Activated CD4-positive, alpha-beta T cell treated with anti-CD3 and anti-CD28 coated beads, Interleukin-2, amount 50 U/mL, for 48 hours (primary cell): ENCODE measurements around the gene PRIM1.
"Not testable (repeated sequence)": the region's sequence is repeated elsewhere in the genome, so short reads cannot be mapped to it uniquely, and the experiment has no call there.

Experiments
- DNase-seq, 2 experiments: peaks; one replicate each; pipeline ENCODE4 v3.0.0-alpha.2; 2020

PRIM1 gene

GRCh38 chr12:56751712-56752598 lies at the start of gene PRIM1:
Gene PRIM1, minus strand, starts transcription at chr12:56752323. Its CDS starts 25 bp downstream, at chr12:56752298.
- DNase-seq, result peak; percentile 92 to 93

DNA sequence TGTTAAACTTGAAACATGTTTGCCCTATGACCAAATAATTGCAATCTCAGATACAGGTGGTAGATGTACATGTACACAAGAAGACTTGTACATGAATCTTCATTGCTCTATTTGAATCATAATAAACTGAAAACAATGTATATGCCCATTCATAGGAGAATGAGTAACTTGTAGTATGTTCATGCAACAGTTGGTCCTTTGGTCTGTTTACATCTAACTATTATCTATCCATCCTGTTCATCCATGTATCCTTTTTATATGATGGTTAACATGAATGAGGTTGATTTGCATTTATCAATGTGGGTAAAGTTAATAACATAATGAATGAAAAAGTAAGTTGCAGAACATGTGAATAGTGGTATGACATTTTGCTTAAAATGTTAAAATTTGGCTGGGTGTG lies 48.1 kb upstream of the PRIM1 start:
- DNase-seq, result no peak

- not testable (repeated sequence) for DNase-seq
Measured at GRCh38 chr12:56799345-56799744, 47.2 kb upstream of the PRIM1 start.

- DNase-seq, result not testable (repeated sequence)
Measured at GRCh38 chr12:56795791-56796190, 43.7 kb upstream of the PRIM1 start.

GRCh38 chr12:56795046-56795562 lies 43.0 kb upstream of the PRIM1 start:
- DNase-seq, result not testable (repeated sequence)

DNA sequence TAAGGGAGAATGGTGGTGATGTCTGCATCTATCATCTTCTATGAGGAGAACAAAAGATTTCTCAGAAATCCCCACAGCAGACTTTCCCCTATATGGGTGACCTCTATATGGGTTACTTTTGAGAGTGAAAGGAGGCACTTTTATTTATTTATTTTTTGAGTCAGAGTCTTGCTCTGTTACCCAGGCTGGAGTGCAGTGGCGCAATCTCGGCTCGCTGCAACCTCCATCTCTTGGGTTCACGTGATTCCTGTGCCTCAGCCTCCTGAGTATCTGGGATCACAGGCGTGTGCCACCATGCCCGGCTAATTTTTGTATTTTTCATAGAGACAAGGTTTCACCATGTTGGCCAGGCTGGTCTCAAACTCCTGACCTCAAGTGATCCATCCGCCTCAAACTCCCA lies 41.0 kb upstream of the PRIM1 start:
- DNase-seq, result not testable (repeated sequence)

- DNase-seq, result no peak
Measured at GRCh38 chr12:56792678-56793077, 40.6 kb upstream of the PRIM1 start.

GRCh38 chr12:56789429-56789828 lies 37.3 kb upstream of the PRIM1 start:
- not testable (repeated sequence) for DNase-seq

DNA sequence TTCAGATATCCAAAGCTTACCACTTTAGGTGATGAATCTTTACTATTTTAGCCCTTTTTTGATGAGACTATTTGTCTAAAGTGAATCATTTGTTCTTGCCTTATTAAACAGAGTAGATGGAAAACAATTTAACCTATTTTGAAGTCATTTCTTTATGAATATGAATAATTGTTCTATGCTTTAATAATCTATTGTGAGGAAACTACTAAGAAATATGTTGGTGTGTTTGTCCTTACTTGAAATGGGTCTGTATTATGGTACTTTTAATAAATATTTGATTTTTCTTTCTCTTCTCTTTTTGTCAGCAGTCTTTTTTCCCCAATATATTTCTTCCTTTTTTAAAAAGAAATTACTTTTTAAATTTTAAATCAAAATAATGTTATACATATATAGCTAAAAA lies 35.4 kb upstream of the PRIM1 start:
- DNase-seq, result no peak

DNA sequence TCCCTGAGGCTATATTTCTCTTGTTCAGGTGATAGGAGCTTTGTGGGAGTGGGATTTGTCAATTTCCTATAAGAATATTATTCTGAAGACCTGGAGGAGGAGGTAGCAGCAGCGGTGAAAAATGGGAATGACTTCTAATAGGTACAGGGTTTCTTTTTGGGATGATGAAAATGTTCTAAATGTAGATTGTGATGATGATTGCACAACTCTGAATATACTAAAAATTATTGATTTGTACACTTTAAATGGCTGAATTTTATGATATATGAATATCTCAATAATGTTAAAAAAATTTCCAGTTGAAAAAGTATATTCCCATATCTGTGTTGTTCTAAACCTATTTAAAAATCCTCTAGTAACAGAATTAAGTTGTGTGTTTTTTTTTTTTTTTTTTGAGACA lies 33.8 kb upstream of the PRIM1 start:
- no peak for DNase-seq

GRCh38 chr12:56785141-56785865 lies 33.2 kb upstream of the PRIM1 start:
- DNase-seq, result no peak

DNA sequence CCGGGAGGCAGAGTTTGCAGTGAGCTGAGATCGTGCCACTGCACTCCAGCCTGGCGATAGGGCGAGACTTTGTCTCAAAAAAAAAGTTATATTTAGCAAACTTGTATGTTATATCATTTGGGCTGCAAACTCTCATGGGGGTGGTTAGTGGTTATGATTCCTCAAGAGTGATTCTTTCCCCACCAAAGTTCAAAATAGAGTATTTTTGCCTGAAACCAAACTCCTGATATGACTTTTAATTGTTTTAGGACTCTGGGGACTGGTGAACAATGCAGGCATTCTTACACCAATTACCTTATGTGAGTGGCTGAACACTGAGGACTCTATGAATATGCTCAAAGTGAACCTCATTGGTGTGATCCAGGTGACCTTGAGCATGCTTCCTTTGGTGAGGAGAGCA lies 29.6 kb upstream of the PRIM1 start:
- no peak for DNase-seq

- no peak for DNase-seq
Measured at GRCh38 chr12:56778756-56779155, 26.6 kb upstream of the PRIM1 start.

DNA sequence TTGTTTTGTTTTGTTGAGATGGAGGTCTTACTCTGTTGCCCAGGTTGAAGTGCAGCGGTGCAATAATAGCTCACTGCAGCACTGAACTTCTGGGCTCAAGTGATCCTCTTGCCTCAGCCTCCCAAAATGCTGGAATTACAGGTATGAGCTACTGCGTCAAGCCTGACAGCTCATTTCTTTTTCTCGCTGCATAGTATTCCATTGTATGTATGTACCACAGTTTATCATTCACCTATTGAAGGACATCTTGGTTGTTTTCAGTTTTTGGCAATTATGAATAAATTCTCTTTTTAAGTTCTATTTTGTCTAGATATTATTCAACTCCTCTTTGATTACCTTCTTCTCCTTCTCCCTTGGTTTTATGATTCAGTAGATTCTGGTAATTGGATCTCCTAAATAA lies 24.5 kb upstream of the PRIM1 start:
- DNase-seq, result no peak

DNA sequence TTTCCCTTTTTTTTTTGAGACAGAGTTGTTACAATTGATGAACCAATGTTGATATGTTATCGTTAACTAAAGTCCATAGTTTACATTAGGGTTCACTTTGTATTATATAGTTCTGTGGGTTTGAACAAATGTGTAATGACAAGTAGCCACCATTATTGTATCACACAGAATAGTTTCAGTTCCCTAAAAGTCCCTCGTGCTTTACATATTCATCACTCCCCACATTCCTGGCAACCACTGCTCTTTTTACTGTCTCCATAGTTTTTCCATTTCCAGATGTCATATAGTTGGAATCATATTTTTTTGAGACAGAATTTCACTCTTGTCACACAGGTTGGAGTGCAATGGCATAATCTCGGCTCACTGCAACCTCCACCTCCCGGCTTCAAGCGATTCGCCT lies 23.5 kb upstream of the PRIM1 start:
- DNase-seq, result no peak

GRCh38 chr12:56773113-56773512 lies 21.0 kb upstream of the PRIM1 start:
- no peak for DNase-seq

DNA sequence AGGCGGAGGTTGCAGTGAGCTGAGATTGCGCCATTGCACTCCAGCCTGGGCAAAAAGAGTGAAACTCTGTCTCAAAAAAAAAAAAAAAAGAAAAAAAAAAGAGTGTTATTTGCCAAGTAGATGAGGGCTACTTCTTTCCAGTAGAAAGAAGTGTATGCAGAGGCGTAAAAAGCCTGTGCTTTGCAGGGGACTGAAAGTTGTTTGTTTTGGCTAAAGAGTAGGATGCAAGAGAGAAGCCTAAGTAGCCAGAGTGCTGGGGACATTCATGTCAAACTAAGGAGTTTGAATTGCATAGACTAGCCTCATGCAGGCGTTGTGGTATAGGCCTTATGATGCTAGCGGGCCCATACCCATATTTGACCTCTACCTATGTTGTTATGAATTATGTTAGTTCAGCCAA lies 20.5 kb upstream of the PRIM1 start:
- no peak for DNase-seq

DNA sequence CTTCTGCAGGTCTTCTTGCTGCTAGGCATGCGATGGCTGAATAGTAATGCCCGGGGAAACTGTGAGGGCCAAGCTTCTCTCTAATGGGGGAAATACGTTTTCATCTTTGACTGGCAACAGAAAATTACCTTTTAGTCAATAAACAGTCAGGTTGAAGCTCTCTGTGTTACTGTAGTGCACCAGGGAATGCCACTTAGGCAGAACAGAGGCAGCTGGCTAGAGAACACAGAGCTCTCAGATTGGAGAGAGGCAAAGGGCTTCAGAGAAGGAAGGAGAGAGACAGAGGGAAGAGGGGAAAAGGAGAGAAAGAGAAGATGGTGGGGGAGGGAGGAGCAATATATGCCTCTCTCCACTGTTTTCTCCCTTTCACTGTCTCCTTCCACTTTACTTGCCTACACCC lies 17.7 kb upstream of the PRIM1 start:
- DNase-seq, result no peak

DNA sequence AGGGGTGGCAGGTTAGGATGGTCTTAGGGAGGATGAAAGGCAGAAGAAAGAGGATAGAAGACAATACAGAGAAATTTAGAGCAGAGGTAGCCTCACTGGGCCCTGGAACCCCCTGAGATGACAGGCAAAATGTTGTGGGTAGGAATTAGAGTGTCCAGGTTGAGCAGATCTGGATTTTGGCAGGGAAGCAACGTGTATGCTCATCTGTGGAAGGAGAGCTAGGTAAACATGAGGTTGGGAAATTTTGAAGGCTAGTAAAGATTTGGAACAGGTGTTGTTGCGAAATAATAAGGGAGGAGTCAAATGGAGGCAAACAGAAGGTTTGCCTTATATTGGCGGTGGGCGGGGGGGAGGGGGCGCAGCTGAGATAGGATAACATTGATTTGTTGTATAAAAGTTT lies 16.3 kb upstream of the PRIM1 start:
- DNase-seq, result no peak

GRCh38 chr12:56766535-56766934 lies 14.4 kb upstream of the PRIM1 start:
- DNase-seq, result no peak

DNA sequence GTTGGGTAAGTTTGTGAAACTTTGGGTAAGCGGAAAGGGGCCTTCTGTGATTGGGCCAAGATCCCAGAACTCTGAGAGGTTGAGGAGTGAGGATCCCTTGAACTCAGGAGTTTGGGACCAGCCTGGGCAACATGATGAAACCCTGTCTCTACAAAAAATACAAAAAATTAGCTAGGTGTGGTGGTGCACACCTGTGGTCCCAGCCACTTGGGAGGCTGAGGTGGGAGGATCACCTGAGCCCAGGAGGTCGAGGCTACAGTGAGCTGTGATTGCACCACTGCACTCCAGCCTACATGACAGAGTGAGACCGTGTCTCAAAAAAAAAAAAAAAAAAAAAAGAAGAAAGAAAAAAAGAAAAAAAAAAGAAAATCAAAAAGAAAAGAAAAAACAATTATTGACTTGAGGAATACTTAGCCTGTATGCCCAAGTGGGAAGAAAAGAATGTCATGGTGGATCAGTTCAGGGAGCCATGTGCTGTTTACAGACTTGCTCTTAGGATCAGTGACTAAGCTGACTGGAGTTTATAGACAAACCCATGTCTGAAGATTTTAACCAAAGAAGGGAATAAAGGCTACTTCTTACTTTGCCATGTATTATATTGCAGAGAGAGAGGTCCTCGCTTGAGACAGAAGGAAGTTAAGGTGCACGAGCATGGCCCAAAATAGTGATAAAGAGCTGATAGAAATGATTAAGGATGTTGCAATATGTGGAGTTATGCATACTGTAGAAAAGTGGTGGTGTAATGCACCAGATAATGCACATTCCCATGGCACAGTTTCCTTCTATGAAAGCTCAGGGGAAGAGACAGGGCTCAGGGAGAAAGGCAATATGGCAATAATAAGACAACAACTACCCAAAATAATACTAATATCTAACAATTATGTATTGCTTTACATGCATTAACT lies 11.9 kb upstream of the PRIM1 start:
- no peak for DNase-seq

- no peak for DNase-seq
Measured at GRCh38 chr12:56761812-56762211, 9.7 kb upstream of the PRIM1 start.

- no peak for DNase-seq
Measured at GRCh38 chr12:56760460-56760859, 8.3 kb upstream of the PRIM1 start.
